ENCODE measurements around the gene XXYLT1.

The XXYLT1 gene

GRCh38 chr3:195153653-195154052, 117.3 kb downstream of the XXYLT1 start:
- DNase-seq, result no peak
- Mint-ChIP-seq H3K27me3 (no peaks in the 10 kb centered on the region), H3K36me3 (ENCODE audit: low read depth) (no peaks in the 10 kb centered on the region), H3K4me1 (peaks cover 64% of the 10 kb centered on the region), H3K9me3 (no peaks in the 10 kb centered on the region), H3K4me3 (no peak overlapping the region), H3K27ac (no peak overlapping the region)
- ATAC-seq, result no peak

GRCh38 chr3:195153130-195153529, 117.8 kb downstream of the XXYLT1 start:
- Mint-ChIP-seq H3K27me3 (no peaks in the 10 kb centered on the region), H3K27ac (no peak overlapping the region), H3K9me3 (no peaks in the 10 kb centered on the region), H3K4me1 (peaks cover 69% of the 10 kb centered on the region), H3K4me3 (no peak overlapping the region), H3K36me3 (ENCODE audit: low read depth) (no peaks in the 10 kb centered on the region)
- DNase-seq (no peak), ATAC-seq (no peak)

GRCh38 chr3:195151866-195152541, 119.0 kb downstream of the XXYLT1 start:
- ATAC-seq (no peak), DNase-seq (no peak)
- no peaks in the 10 kb centered on the region for H3K27me3 Mint-ChIP-seq
- H3K4me1 Mint-ChIP-seq, result peaks cover 74% of the 10 kb centered on the region
- no peaks in the 10 kb centered on the region for H3K36me3 Mint-ChIP-seq (ENCODE audit: low read depth)
- H3K9me3 Mint-ChIP-seq, result no peaks in the 10 kb centered on the region
- H3K27ac Mint-ChIP-seq, result no peak overlapping the region
- no peak overlapping the region for H3K4me3 Mint-ChIP-seq

GRCh38 chr3:195151402-195151801, 119.6 kb downstream of the XXYLT1 start:
- Mint-ChIP-seq H3K4me1 (peaks cover 76% of the 10 kb centered on the region), H3K4me3 (no peak overlapping the region), H3K27ac (no peak overlapping the region), H3K9me3 (no peaks in the 10 kb centered on the region), H3K27me3 (no peaks in the 10 kb centered on the region), H3K36me3 (ENCODE audit: low read depth) (no peaks in the 10 kb centered on the region)
- ATAC-seq (no peak), DNase-seq (no peak)

GRCh38 chr3:195150181-195151118, 120.5 kb downstream of the XXYLT1 start:
- Mint-ChIP-seq H3K27me3 (no peaks in the 10 kb centered on the region), H3K9me3 (no peaks in the 10 kb centered on the region), H3K27ac (peak overlapping the region; percentile 79), H3K4me3 (peak overlapping the region; percentile 65), H3K4me1 (peaks cover 72% of the 10 kb centered on the region), H3K36me3 (ENCODE audit: low read depth) (no peaks in the 10 kb centered on the region)
- DNase-seq (peak; percentile 47), ATAC-seq (peak; percentile 42)

GRCh38 chr3:195149292-195150030, 121.5 kb downstream of the XXYLT1 start:
- Mint-ChIP-seq H3K36me3 (ENCODE audit: low read depth) (no peaks in the 10 kb centered on the region), H3K27me3 (no peaks in the 10 kb centered on the region), H3K4me1 (peaks cover 70% of the 10 kb centered on the region), H3K9me3 (no peaks in the 10 kb centered on the region), H3K27ac (peak overlapping the region; percentile 20), H3K4me3 (peak overlapping the region; percentile 16)
- DNase-seq (no peak), ATAC-seq (no peak)

- Mint-ChIP-seq H3K27ac (peak overlapping the region; percentile 9), H3K9me3 (no peaks in the 10 kb centered on the region), H3K27me3 (no peaks in the 10 kb centered on the region), H3K4me1 (peaks cover 63% of the 10 kb centered on the region), H3K36me3 (ENCODE audit: low read depth) (no peaks in the 10 kb centered on the region), H3K4me3 (peak overlapping the region; percentile 77)
- ATAC-seq (no peak), DNase-seq (no peak)
Measured at GRCh38 chr3:195148549-195148948, 122.4 kb downstream of the XXYLT1 start.

GRCh38 chr3:195147649-195148080, 123.3 kb downstream of the XXYLT1 start:
- Mint-ChIP-seq H3K4me3 (peak overlapping the region; percentile 77), H3K9me3 (no peaks in the 10 kb centered on the region), H3K27ac (peak overlapping the region; percentile 39), H3K27me3 (no peaks in the 10 kb centered on the region), H3K4me1 (peaks cover 58% of the 10 kb centered on the region), H3K36me3 (ENCODE audit: low read depth) (no peaks in the 10 kb centered on the region)
- ATAC-seq (peak; percentile 64), DNase-seq (peak; percentile 27)

GRCh38 chr3:195146131-195146530, 124.8 kb downstream of the XXYLT1 start:
- DNase-seq (no peak), ATAC-seq (no peak)
- Mint-ChIP-seq H3K4me3 (no peak overlapping the region), H3K36me3 (ENCODE audit: low read depth) (peaks cover 9% of the 10 kb centered on the region), H3K27me3 (no peaks in the 10 kb centered on the region), H3K27ac (no peak overlapping the region), H3K4me1 (peaks cover 46% of the 10 kb centered on the region), H3K9me3 (peaks cover 9% of the 10 kb centered on the region)

- DNase-seq (no peak), ATAC-seq (no peak)
- Mint-ChIP-seq H3K36me3 (ENCODE audit: low read depth) (peaks cover 14% of the 10 kb centered on the region), H3K27me3 (no peaks in the 10 kb centered on the region), H3K27ac (no peak overlapping the region), H3K4me1 (peaks cover 40% of the 10 kb centered on the region), H3K9me3 (peaks cover 15% of the 10 kb centered on the region), H3K4me3 (no peak overlapping the region)
Measured at GRCh38 chr3:195145579-195145978, 125.4 kb downstream of the XXYLT1 start.

GRCh38 chr3:195143221-195143620, 127.7 kb downstream of the XXYLT1 start:
- no peak overlapping the region for H3K27ac Mint-ChIP-seq
- H3K9me3 Mint-ChIP-seq, result peaks cover 19% of the 10 kb centered on the region
- ATAC-seq (no peak), DNase-seq (no peak)
- H3K36me3 Mint-ChIP-seq (ENCODE audit: low read depth), result peaks cover 20% of the 10 kb centered on the region
- H3K4me3 Mint-ChIP-seq, result no peak overlapping the region
- no peaks in the 10 kb centered on the region for H3K27me3 Mint-ChIP-seq
- H3K4me1 Mint-ChIP-seq, result peaks cover 19% of the 10 kb centered on the region

GRCh38 chr3:195142519-195142918, 128.4 kb downstream of the XXYLT1 start:
- ATAC-seq, result no peak
- H3K4me3 Mint-ChIP-seq, result no peak overlapping the region
- no peaks in the 10 kb centered on the region for H3K27me3 Mint-ChIP-seq

GRCh38 chr3:195140816-195141793, 129.9 kb downstream of the XXYLT1 start:
- H3K4me1 Mint-ChIP-seq, result peaks cover 6% of the 10 kb centered on the region
- H3K4me3 Mint-ChIP-seq, result no peak overlapping the region
- DNase-seq, result no peak
- no peak overlapping the region for H3K27ac Mint-ChIP-seq
- no peak for ATAC-seq
- H3K36me3 Mint-ChIP-seq (ENCODE audit: low read depth), result peaks cover 20% of the 10 kb centered on the region
- peaks cover 19% of the 10 kb centered on the region for H3K9me3 Mint-ChIP-seq
- H3K27me3 Mint-ChIP-seq, result no peaks in the 10 kb centered on the region

More at GRCh38 chr3:195142519-195142918, 128.4 kb downstream of the XXYLT1 start:
- Mint-ChIP-seq H3K4me1 (peaks cover 12% of the 10 kb centered on the region), H3K27ac (no peak overlapping the region), H3K36me3 (ENCODE audit: low read depth) (peaks cover 20% of the 10 kb centered on the region), H3K9me3 (peaks cover 19% of the 10 kb centered on the region)
- no peak for DNase-seq

Data from activated naive CD8-positive, alpha-beta T cell treated with anti-CD3 and anti-CD28 coated beads, Interleukin-2, amount 50 U/mL, for 24 hours (primary cell).